B cell (primary cell): Measurements from ENCODE around the gene AKR7A2. TPM values are rescaled to one million over a fixed set of nuclear protein-coding genes. Genes with fewer than 3 reads are reported as not detected.

ENCODE experiments used
- ATAC-seq: fragments of 200-7000 bp; cut with Tn5 transposase; one replicate; pipeline ENCODE4 v1.10.0; 2021; ENCODE audit warnings: low read depth, mild to moderate bottlenecking, moderate number of reproducible peaks, moderate library complexity
- CTCF ChIA-PET: fragments of 350-600 bp; sonication (Branson Sonifier 250); formaldehyde crosslinking; loops from one replicate; lab custom pipeline; 2021; ENCODE audit warnings: antibody characterized with exemption, inconsistent platforms; lab: Charles Lee
- POLR2A ChIA-PET: fragments of 350-600 bp; sonication (Branson Sonifier 250); formaldehyde crosslinking; loops from one replicate; lab custom pipeline; 2021; ENCODE audit warnings: antibody characterized with exemption; lab: Charles Lee
- DNase-seq: peaks from one replicate; pipeline ENCODE4 v3.0.0; 2013
- H2AFZ ChIP-seq: 2 replicates; pipeline ENCODE4 v1.6.1; 2012; ENCODE audit warnings: mild to moderate bottlenecking, low read depth, low read length; ENCODE audit not compliant: insufficient read depth, poor library complexity, severe bottlenecking
- H3K27ac ChIP-seq, 2 donors: 1 replicate in 1 of 2; 2 replicates in 1 of 2; pipeline ENCODE4 v1.5.1; 2012 to 2013; ENCODE audit warnings: low read length in 2 of 2, mild to moderate bottlenecking in 2 of 2, moderate library complexity in 1 of 2
- H3K27me3 ChIP-seq, 4 experiments: fragments of 200-600 bp in 1 of 4; sonication (generic) in 1 of 4; replicated peaks in 1 of 4; 1 replicate in 2 of 4; 2 replicates in 2 of 4; pipeline versions ENCODE4 v1.6.1 to v1.7.0; 2013 to 2016; ENCODE audit warnings: low read length in 3 of 4, mild to moderate bottlenecking in 2 of 4, mixed read lengths in 1 of 4, moderate library complexity in 1 of 4; ENCODE audit not compliant: insufficient read depth in 4 of 4, control insufficient read depth in 3 of 4; ENCODE audit errors: control extremely low read depth in 1 of 4
- H3K36me3 ChIP-seq, 2 experiments: replicated peaks in 1 of 2; 1 replicate in 1 of 2; 2 replicates in 1 of 2; pipeline versions ENCODE4 v1.6.1 to v1.7.1; 2013; ENCODE audit warnings: low read length in 1 of 2; ENCODE audit not compliant: insufficient read depth in 2 of 2, control insufficient read depth in 1 of 2; ENCODE audit errors: control extremely low read depth in 1 of 2, extremely low read depth in 1 of 2
- H3K4me1 ChIP-seq, 2 donors: fragments of 200-600 bp in 1 of 2; sonication (generic) in 1 of 2; 1 replicate in 1 of 2; 2 replicates in 1 of 2; pipeline versions ENCODE4 v1.5.1 to v1.6.1; 2013 to 2017; ENCODE audit warnings: low read length in 2 of 2; ENCODE audit not compliant: control insufficient read depth in 2 of 2, insufficient read depth in 2 of 2
- H3K4me2 ChIP-seq: replicated peaks from 2 replicates; pipeline ENCODE3; 2012; ENCODE audit warnings: mild to moderate bottlenecking, low read depth, low read length; ENCODE audit not compliant: poor library complexity, severe bottlenecking
- H3K4me3 ChIP-seq, 5 experiments: fragments of 200-600 bp in 1 of 5; sonication (generic) in 1 of 5; 1 replicate in 3 of 5; 2 replicates in 2 of 5; pipeline versions ENCODE4 v1.5.1 to v1.7.0; 2011 to 2016; ENCODE audit warnings: low read length in 4 of 5, mild to moderate bottlenecking in 4 of 5, low read depth in 2 of 5, control low read depth in 1 of 5, moderate library complexity in 1 of 5; ENCODE audit not compliant: insufficient read depth in 1 of 5; ENCODE audit errors: control extremely low read depth in 1 of 5, extremely low read depth in 1 of 5
- H3K79me2 ChIP-seq: fragments of 200-600 bp; sonication (generic); one replicate; pipeline ENCODE4 v1.6.0; 2016; ENCODE audit warnings: low read length; ENCODE audit not compliant: control insufficient read depth, insufficient read depth
- H3K9ac ChIP-seq: fragments of 200-600 bp; sonication (generic); 2 replicates; pipeline ENCODE4 v1.6.1; 2017; ENCODE audit warnings: mild to moderate bottlenecking, low read length, moderate library complexity
- H3K9me3 ChIP-seq, 3 donors: one replicate each; pipeline versions ENCODE4 v1.6.1 to v1.7.1; 2013; ENCODE audit warnings: low read length in 2 of 3; ENCODE audit not compliant: control insufficient read depth in 2 of 3, insufficient read depth in 1 of 3; ENCODE audit errors: control extremely low read depth in 1 of 3
- H4K20me1 ChIP-seq: 2 replicates; pipeline ENCODE4 v1.6.0; 2012; ENCODE audit warnings: mild to moderate bottlenecking, low read length; ENCODE audit not compliant: insufficient read depth, control insufficient read depth, poor library complexity, severe bottlenecking
- H3K27ac Mint-ChIP-seq: one replicate; pipeline ENCODE4 v1.8.0; 2021; ENCODE audit warnings: mixed read lengths
- H3K27me3 Mint-ChIP-seq: one replicate; pipeline ENCODE4 v1.8.0; 2021; ENCODE audit warnings: mixed read lengths
- H3K4me1 Mint-ChIP-seq: one replicate; pipeline ENCODE4 v1.8.0; 2021; ENCODE audit warnings: mixed read lengths
- H3K4me3 Mint-ChIP-seq: one replicate; pipeline ENCODE4 v1.8.0; 2021; ENCODE audit warnings: mixed read lengths
- H3K9me3 Mint-ChIP-seq: one replicate; pipeline ENCODE4 v1.8.0; 2022; ENCODE audit warnings: mixed read lengths; ENCODE audit not compliant: insufficient read depth
- CTCF ChIP-seq: fragments of 200-600 bp; IDR thresholded peaks from one replicate; pipeline ENCODE4 v1.8.0; 2022; ENCODE audit warnings: antibody characterized with exemption, mild to moderate bottlenecking
- EZH2 ChIP-seq: IDR thresholded peaks from 2 replicates; pipeline ENCODE4 v1.6.1; 2012; ENCODE audit warnings: borderline replicate concordance, low read depth, mild to moderate bottlenecking, moderate library complexity, low read length; ENCODE audit not compliant: insufficient read depth, poor library complexity, severe bottlenecking
- WGBS: methylation state at CpG from one replicate; pipeline ENCODE4 v1.1.5; 2013; ENCODE audit warnings: missing lambda C conversion rate; ENCODE audit not compliant: insufficient coverage; 5-methylcytosine and 5-hydroxymethylcytosine counted together
- intact Hi-C: fragments of 100-400 bp; cut with micrococcal nuclease; formaldehyde crosslinking; loops from one replicate; pipeline ENCODE4 v1.10.0; 2022
- polyA plus RNA-seq: library from polyadenylated mRNA; depleted of rRNA; stranded (reverse); fragments of >200 nt; gene quantifications from 2 replicates; pipeline ENCODE4 v1.2.3, GENCODE V29; 2012
- total RNA-seq, 2 donors: library from RNA; stranded (reverse); fragments of 120-200 nt in 1 of 2; gene quantifications; 1 replicate in 1 of 2; 2 replicates in 1 of 2; pipeline versions ENCODE4 v1.2.3 to v1.2.4, GENCODE V29; 2013 to 2022

AKR7A2 gene
- total and polyA plus RNA-seq, 2 donors (not counting 1 experiment from before 2014, with no cell fraction given), result 23.7 to 32.1 TPM

GRCh38 chr1:19344372-19344810 is 32.4 kb upstream of the AKR7A2 start:
- Histone ChIP-seq H3K4me2 (no peak overlapping the region), H2AFZ (no peak overlapping the region), H3K4me1 (peaks cover 0 to 6% of the 10 kb centered on the region in 2 donors), H3K27me3 (no peaks in the 10 kb centered on the region), H4K20me1 (peaks cover 38% of the 10 kb centered on the region), H3K4me3 (no peak overlapping the region), H3K79me2 (no peaks in the 10 kb centered on the region), H3K27ac (no peak overlapping the region), H3K9me3 (no peaks in the 10 kb centered on the region), H3K36me3 (peaks cover 0 to 69% of the 10 kb centered on the region in 2 experiments), H3K9ac (no peak overlapping the region)
- TF ChIP-seq EZH2, result no peak
- TF ChIP-seq CTCF, result peak; percentile 82
- CTCF ChIA-PET, result interaction anchor here (0.9 to 3.7 kb wide), 11 partner anchors 10 to 318 kb away, joined by 3 to 50 read pairs (median 4); no protein-coding TSS in a partner anchor
- no peaks in the 10 kb centered on the region for H3K9me3 Mint-ChIP-seq
- DNase-seq (peak; percentile 56), ATAC-seq (peak; percentile 63)
- no peak overlapping the region for H3K4me3 Mint-ChIP-seq
- POLR2A ChIA-PET, result no interaction called here
- H3K4me1 Mint-ChIP-seq, result peaks cover 11% of the 10 kb centered on the region
- intact Hi-C loops, result loop anchor here (1.0 to 5.0 kb wide), 2 partner anchors 48 to 238 kb away; no protein-coding TSS in a partner anchor
- 75% methylated on average over 12 of the region's 12 CpGs for WGBS
- no peaks in the 10 kb centered on the region for H3K27me3 Mint-ChIP-seq
- H3K27ac Mint-ChIP-seq, result no peak overlapping the region

GRCh38 chr1:19343617-19344350 is 31.8 kb upstream of the AKR7A2 start:
- ChIA-PET POLR2A (interaction anchor here (0.5 kb wide), 1 partner anchor 146 kb away, joined by 3 read pairs; no protein-coding TSS in a partner anchor), CTCF (interaction anchor here (0.9 to 3.7 kb wide), 12 partner anchors 10 to 318 kb away, joined by 3 to 50 read pairs (median 4); no protein-coding TSS in a partner anchor)
- no peak overlapping the region for H2AFZ ChIP-seq
- no peak overlapping the region for H3K4me3 ChIP-seq
- H3K4me1 ChIP-seq, result peaks cover 0 to 6% of the 10 kb centered on the region in 2 donors
- WGBS, result 95% methylated on average over 20 of the region's 20 CpGs
- intact Hi-C loops, result loop anchor here (1.0 to 5.0 kb wide), 2 partner anchors 49 to 239 kb away; no protein-coding TSS in a partner anchor
- H3K79me2 ChIP-seq, result no peaks in the 10 kb centered on the region
- H4K20me1 ChIP-seq, result peaks cover 38% of the 10 kb centered on the region
- DNase-seq (no peak), ATAC-seq (no peak)
- H3K36me3 ChIP-seq, result peaks cover 0 to 69% of the 10 kb centered on the region in 2 experiments
- Mint-ChIP-seq H3K27me3 (no peaks in the 10 kb centered on the region), H3K4me1 (peaks cover 9% of the 10 kb centered on the region), H3K27ac (no peak overlapping the region), H3K9me3 (no peaks in the 10 kb centered on the region), H3K4me3 (no peak overlapping the region)
- H3K9me3 ChIP-seq, result no peaks in the 10 kb centered on the region
- H3K27ac ChIP-seq, result no peak overlapping the region
- no peaks in the 10 kb centered on the region for H3K27me3 ChIP-seq
- TF ChIP-seq CTCF (no peak), EZH2 (no peak)
- H3K9ac ChIP-seq, result no peak overlapping the region
- no peak overlapping the region for H3K4me2 ChIP-seq
